Measurements from ENCODE around the gene COL28A1. TPM values are rescaled to one million over a fixed set of nuclear protein-coding genes. Genes with fewer than 3 reads are reported as not detected.
"Not testable (repeated sequence)": the region's sequence is repeated elsewhere in the genome, so short reads cannot be mapped to it uniquely, and the experiment has no call there.

The COL28A1 gene
- polyA plus RNA-seq, 6 donors from 2014 or later: not detected

GRCh38 chr7:7408001-7408770 is 127.5 kb downstream of the COL28A1 start:
- ATAC-seq (ENCODE audit: low read depth in 2 of 2): no peak

GRCh38 chr7:7405461-7405860 is 130.2 kb downstream of the COL28A1 start:
- Mint-ChIP-seq H3K27ac (no peak overlapping the region), H3K9me3 (peaks cover 0 to 24% (median 17%) of the 10 kb centered on the region in 7 donors), H3K4me3 (no peak overlapping the region), H3K4me1 (no peaks in the 10 kb centered on the region), H3K27me3 (peaks cover 4 to 20% (median 13%) of the 10 kb centered on the region in 3 donors), H3K36me3 (peaks cover 7 to 15% of the 10 kb centered on the region in 2 donors)
- DNase-seq (no peak), ATAC-seq (ENCODE audit: low read depth in 2 of 2) (no peak)

More at GRCh38 chr7:7408001-7408770, 127.5 kb downstream of the COL28A1 start:
- Mint-ChIP-seq H3K4me1 (no peaks in the 10 kb centered on the region), H3K9me3 (peaks cover 0 to 24% (median 17%) of the 10 kb centered on the region in 7 donors), H3K27ac (no peak overlapping the region), H3K4me3 (no peak overlapping the region), H3K36me3 (peaks cover 7 to 15% of the 10 kb centered on the region in 2 donors), H3K27me3 (peaks cover 5 to 14% (median 5%) of the 10 kb centered on the region in 3 donors)
- DNase-seq: no peak

DNA sequence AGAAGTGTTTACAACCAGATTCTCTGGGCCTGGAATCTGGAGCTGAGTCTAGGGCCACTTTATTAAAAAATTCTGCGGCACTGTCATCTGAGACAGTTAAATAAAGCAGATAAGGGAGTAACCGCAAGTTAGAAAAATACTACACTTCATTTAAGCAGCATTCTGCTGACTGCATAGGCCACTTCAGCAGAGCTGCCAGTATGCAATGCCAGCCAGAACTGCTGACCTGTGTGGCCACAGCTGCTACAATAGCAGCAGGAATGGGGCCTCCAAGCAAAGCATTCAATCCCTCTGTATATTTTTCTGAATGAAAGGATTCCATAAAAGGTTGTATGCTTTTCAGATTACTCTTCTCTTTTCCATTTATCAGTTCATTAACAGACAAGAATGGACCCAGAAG is 136.0 kb downstream of the COL28A1 start:
- H3K36me3 Mint-ChIP-seq: no peaks in the 10 kb centered on the region
- no peak for ATAC-seq (ENCODE audit: low read depth in 2 of 2)
- H3K27ac Mint-ChIP-seq: no peak overlapping the region
- H3K4me1 Mint-ChIP-seq: no peaks in the 10 kb centered on the region
- peaks cover 0 to 1% (median 0%) of the 10 kb centered on the region in 7 donors for H3K9me3 Mint-ChIP-seq
- peaks cover 9 to 23% (median 21%) of the 10 kb centered on the region in 3 donors for H3K27me3 Mint-ChIP-seq
- no peak overlapping the region for H3K4me3 Mint-ChIP-seq
- DNase-seq: no peak

GRCh38 chr7:7395785-7396184 is 139.9 kb downstream of the COL28A1 start:
- no peak overlapping the region for H3K27ac Mint-ChIP-seq
- ATAC-seq (ENCODE audit: low read depth in 2 of 2): no peak
- peaks cover 9 to 31% (median 20%) of the 10 kb centered on the region in 3 donors for H3K27me3 Mint-ChIP-seq
- DNase-seq: no peak
- H3K4me3 Mint-ChIP-seq: no peak overlapping the region
- H3K36me3 Mint-ChIP-seq: peaks cover 13 to 23% of the 10 kb centered on the region in 2 donors
- H3K4me1 Mint-ChIP-seq: no peaks in the 10 kb centered on the region
- peaks cover 11 to 25% (median 18%) of the 10 kb centered on the region in 7 donors for H3K9me3 Mint-ChIP-seq

- Mint-ChIP-seq H3K27me3 (peaks cover 4 to 28% (median 15%) of the 10 kb centered on the region in 3 donors), H3K9me3 (peaks cover 12 to 32% (median 30%) of the 10 kb centered on the region in 7 donors), H3K36me3 (peaks cover 13 to 27% of the 10 kb centered on the region in 2 donors)
- not testable (repeated sequence) for H3K4me3 Mint-ChIP-seq; DNase-seq; ATAC-seq (ENCODE audit: low read depth in 2 of 2); H3K4me1 Mint-ChIP-seq; H3K27ac Mint-ChIP-seq
Observed at GRCh38 chr7:7388164-7388563, 147.5 kb downstream of the COL28A1 start.

- peaks cover 0 to 10% (median 6%) of the 10 kb centered on the region in 7 donors for H3K9me3 Mint-ChIP-seq
- H3K27ac Mint-ChIP-seq: no peak overlapping the region
- ATAC-seq (ENCODE audit: low read depth in 2 of 2): no peak
- no peaks in the 10 kb centered on the region for H3K4me1 Mint-ChIP-seq
- DNase-seq: no peak
- no peaks in the 10 kb centered on the region for H3K36me3 Mint-ChIP-seq
- H3K4me3 Mint-ChIP-seq: no peak overlapping the region
- H3K27me3 Mint-ChIP-seq: peaks cover 0 to 4% (median under 1%) of the 10 kb centered on the region in 3 donors
Observed at GRCh38 chr7:7385421-7385820, 150.3 kb downstream of the COL28A1 start.

- Mint-ChIP-seq H3K4me3 (no peak overlapping the region), H3K27me3 (peaks cover 0 to 5% (median 0%) of the 10 kb centered on the region in 3 donors), H3K4me1 (no peaks in the 10 kb centered on the region), H3K36me3 (no peaks in the 10 kb centered on the region), H3K27ac (peak overlapping the region in 1 of 6 donors; percentile 16), H3K9me3 (peaks cover 0 to 10% (median 5%) of the 10 kb centered on the region in 7 donors)
- DNase-seq (no peak), ATAC-seq (ENCODE audit: low read depth in 2 of 2) (no peak)
Observed at GRCh38 chr7:7384228-7384627, 151.4 kb downstream of the COL28A1 start.

GRCh38 chr7:7375538-7375937 is 160.1 kb downstream of the COL28A1 start:
- no peak overlapping the region for H3K4me3 Mint-ChIP-seq
- H3K36me3 Mint-ChIP-seq: no peaks in the 10 kb centered on the region
- ATAC-seq (ENCODE audit: low read depth in 2 of 2) (no peak), DNase-seq (no peak)
- H3K9me3 Mint-ChIP-seq: no peaks in the 10 kb centered on the region
- H3K4me1 Mint-ChIP-seq: peaks cover 0 to 7% (median 4%) of the 10 kb centered on the region in 3 donors
- H3K27ac Mint-ChIP-seq: no peak overlapping the region
- peaks cover 0 to 7% (median 0%) of the 10 kb centered on the region in 3 donors for H3K27me3 Mint-ChIP-seq

GRCh38 chr7:7370076-7370475 is 165.6 kb downstream of the COL28A1 start:
- H3K4me3 Mint-ChIP-seq: no peak overlapping the region
- ATAC-seq (ENCODE audit: low read depth in 2 of 2) (no peak), DNase-seq (no peak)
- peaks cover 6 to 12% (median 8%) of the 10 kb centered on the region in 3 donors for H3K4me1 Mint-ChIP-seq
- H3K27ac Mint-ChIP-seq: no peak overlapping the region
- no peaks in the 10 kb centered on the region for H3K27me3 Mint-ChIP-seq
- H3K36me3 Mint-ChIP-seq: no peaks in the 10 kb centered on the region
- no peaks in the 10 kb centered on the region for H3K9me3 Mint-ChIP-seq

GRCh38 chr7:7369134-7369533 is 166.5 kb downstream of the COL28A1 start:
- peaks cover 0 to 4% (median 3%) of the 10 kb centered on the region in 3 donors for H3K27me3 Mint-ChIP-seq
- H3K9me3 Mint-ChIP-seq: peaks cover 0 to 4% (median 0%) of the 10 kb centered on the region in 7 donors
- H3K4me3 Mint-ChIP-seq: no peak overlapping the region
- DNase-seq (no peak), ATAC-seq (ENCODE audit: low read depth in 2 of 2) (no peak)
- H3K36me3 Mint-ChIP-seq: no peaks in the 10 kb centered on the region
- H3K4me1 Mint-ChIP-seq: peaks cover 4 to 6% (median 5%) of the 10 kb centered on the region in 3 donors
- H3K27ac Mint-ChIP-seq: no peak overlapping the region

DNA sequence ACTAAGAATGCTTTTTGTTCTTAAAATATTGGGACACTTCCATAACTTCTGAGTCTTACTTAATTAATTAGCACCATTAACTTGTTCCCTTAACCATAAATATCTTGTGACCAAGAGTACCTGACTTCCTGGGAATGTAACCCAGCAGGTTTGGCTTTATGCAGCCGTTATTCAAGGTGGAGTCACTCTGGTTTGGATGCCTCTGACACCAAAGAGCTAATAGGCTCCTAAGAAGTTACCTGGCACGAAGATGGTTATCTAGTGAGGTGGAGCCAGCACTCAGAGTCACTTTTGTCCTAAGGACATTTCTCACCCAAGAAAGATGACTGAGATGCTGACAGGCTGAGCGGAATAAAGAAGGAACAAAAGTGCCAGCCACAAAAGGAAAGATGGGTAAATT is 181.0 kb downstream of the COL28A1 start:
- no peak for DNase-seq
- no peak overlapping the region for H3K27ac Mint-ChIP-seq
- peaks cover 0 to 16% of the 10 kb centered on the region in 2 donors for H3K36me3 Mint-ChIP-seq

GRCh38 chr7:7352845-7353244 is 182.8 kb downstream of the COL28A1 start:
- Mint-ChIP-seq H3K36me3 (peaks cover 0 to 16% of the 10 kb centered on the region in 2 donors), H3K27me3 (peaks cover 20 to 42% (median 25%) of the 10 kb centered on the region in 3 donors), H3K4me3 (no peak overlapping the region), H3K4me1 (no peaks in the 10 kb centered on the region), H3K27ac (no peak overlapping the region), H3K9me3 (peaks cover 0 to 8% (median 2%) of the 10 kb centered on the region in 7 donors)
- no peak for DNase-seq
- no peak for ATAC-seq (ENCODE audit: low read depth in 2 of 2)

More for the DNA sequence above, 181.0 kb downstream of the COL28A1 start:
- Mint-ChIP-seq H3K4me3 (no peak overlapping the region), H3K4me1 (no peaks in the 10 kb centered on the region), H3K9me3 (peaks cover 0 to 8% (median 2%) of the 10 kb centered on the region in 7 donors), H3K27me3 (peaks cover 16 to 24% (median 20%) of the 10 kb centered on the region in 3 donors)
- no peak for ATAC-seq (ENCODE audit: low read depth in 2 of 2)

DNA sequence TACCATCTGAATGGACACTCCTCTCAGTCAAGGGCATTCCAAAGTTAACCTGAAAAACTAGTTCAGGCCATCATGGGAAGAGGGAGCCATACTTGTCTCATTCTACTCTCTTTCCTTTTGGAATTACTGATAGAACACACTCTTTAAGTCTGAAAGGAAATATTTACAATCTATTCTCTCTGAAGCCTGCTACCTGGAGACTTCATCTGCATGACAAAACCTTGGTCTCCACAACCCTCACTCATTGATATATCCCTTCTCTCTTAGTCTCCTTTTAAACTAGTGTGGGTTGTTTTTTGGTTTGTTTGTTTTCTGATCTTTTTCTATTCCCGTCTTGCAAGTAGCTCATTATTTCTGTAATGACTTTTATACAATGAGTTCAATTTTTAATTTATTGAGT is 183.8 kb downstream of the COL28A1 start:
- DNase-seq (no peak), ATAC-seq (ENCODE audit: low read depth in 2 of 2) (no peak)
- Mint-ChIP-seq H3K27me3 (peaks cover 26 to 48% (median 29%) of the 10 kb centered on the region in 3 donors), H3K9me3 (peaks cover 0 to 8% (median 2%) of the 10 kb centered on the region in 7 donors), H3K36me3 (peaks cover 0 to 16% of the 10 kb centered on the region in 2 donors), H3K4me1 (no peaks in the 10 kb centered on the region), H3K27ac (peak overlapping the region in 1 of 6 donors; percentile 1), H3K4me3 (no peak overlapping the region)

DNA sequence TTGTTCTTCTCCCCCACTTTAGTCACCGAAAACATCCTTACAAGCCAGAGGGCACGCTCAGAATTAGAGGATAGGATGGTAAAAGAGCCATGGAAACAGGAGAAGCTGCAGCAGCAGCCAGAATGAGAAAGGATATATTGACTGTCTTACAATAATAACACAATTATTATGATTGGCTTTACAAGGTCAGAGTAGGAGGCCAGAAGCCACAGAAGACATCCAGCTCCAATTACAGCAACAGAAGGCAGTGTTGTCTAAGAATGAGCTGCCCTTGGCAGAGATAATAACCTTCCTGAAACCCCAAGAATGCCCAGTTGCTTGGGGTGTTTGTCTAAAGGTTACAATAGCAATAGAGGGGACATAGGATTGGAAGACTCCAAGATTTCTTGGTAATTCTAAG is 184.5 kb downstream of the COL28A1 start:
- DNase-seq (no peak), ATAC-seq (ENCODE audit: low read depth in 2 of 2) (no peak)
- Mint-ChIP-seq H3K27me3 (peaks cover 26 to 48% (median 29%) of the 10 kb centered on the region in 3 donors), H3K4me1 (no peaks in the 10 kb centered on the region), H3K4me3 (peak overlapping the region in 1 of 8 donors; percentile 2), H3K36me3 (peaks cover 0 to 16% of the 10 kb centered on the region in 2 donors), H3K27ac (no peak overlapping the region), H3K9me3 (peaks cover 0 to 8% (median 2%) of the 10 kb centered on the region in 7 donors)
